CD4-positive, alpha-beta T cell (primary cell): Measurements from ENCODE around the gene NRIP1. TPM values are rescaled to one million over a fixed set of nuclear protein-coding genes. Genes with fewer than 3 reads are reported as not detected.

Source experiments
- ATAC-seq: fragments of 200-7000 bp; cut with Tn5 transposase; one replicate; pipeline ENCODE4 v1.10.0; 2022; ENCODE audit warnings: mild to moderate bottlenecking; ENCODE audit not compliant: poor library complexity
- CTCF ChIA-PET: fragments of 350-600 bp; sonication (Branson Sonifier 250); formaldehyde crosslinking; loops from one replicate; lab custom pipeline; 2021; ENCODE audit warnings: antibody characterized with exemption, inconsistent platforms; lab: Charles Lee
- POLR2A ChIA-PET: fragments of 350-600 bp; sonication (Branson Sonifier 250); formaldehyde crosslinking; loops from one replicate; lab custom pipeline; 2021; ENCODE audit warnings: antibody characterized with exemption, inconsistent platforms; lab: Charles Lee
- DNase-seq, 14 experiments: peaks; one replicate each; pipeline ENCODE4 v3.0.0-alpha.2; 2013 to 2020; ENCODE audit warnings: mixed read lengths in 2 of 14
- H3K27ac ChIP-seq, 2 donors: one replicate each; pipeline versions ENCODE4 v1.5.1 to v1.7.0; 2013; ENCODE audit warnings: low read length in 2 of 2, low read depth in 1 of 2, mild to moderate bottlenecking in 1 of 2
- H3K27me3 ChIP-seq, 2 experiments: 1 replicate in 1 of 2; 2 replicates in 1 of 2; pipeline versions ENCODE4 v1.6.1 to v1.7.0; 2013; ENCODE audit warnings: low read length in 2 of 2, control low read depth in 1 of 2, mild to moderate bottlenecking in 1 of 2, moderate library complexity in 1 of 2; ENCODE audit not compliant: insufficient read depth in 2 of 2, control insufficient read depth in 1 of 2
- H3K36me3 ChIP-seq: one replicate; pipeline ENCODE4 v1.6.1; 2013; ENCODE audit warnings: low read length, control low read depth; ENCODE audit not compliant: insufficient read depth
- H3K4me1 ChIP-seq: one replicate; pipeline ENCODE4 v1.6.1; 2013; ENCODE audit warnings: low read length, control low read depth; ENCODE audit not compliant: insufficient read depth
- H3K4me3 ChIP-seq: one replicate; pipeline ENCODE4 v1.5.1; 2013; ENCODE audit warnings: mild to moderate bottlenecking, low read length, moderate library complexity
- H3K9me3 ChIP-seq, 2 experiments: 1 replicate in 1 of 2; 2 replicates in 1 of 2; pipeline versions ENCODE4 v1.6.1 to v1.7.0; 2013; ENCODE audit warnings: low read length in 2 of 2, mild to moderate bottlenecking in 2 of 2, control low read depth in 1 of 2, moderate library complexity in 1 of 2; ENCODE audit not compliant: control insufficient read depth in 1 of 2, insufficient read depth in 1 of 2
- H3K27ac Mint-ChIP-seq: one replicate; pipeline ENCODE4 v1.8.0; 2020; ENCODE audit warnings: mixed read lengths
- H3K27me3 Mint-ChIP-seq: one replicate; pipeline ENCODE4 v1.8.0; 2021; ENCODE audit warnings: mixed read lengths
- H3K36me3 Mint-ChIP-seq: one replicate; pipeline ENCODE4 v1.8.0; 2021; ENCODE audit warnings: low read depth, mixed read lengths
- H3K4me1 Mint-ChIP-seq: one replicate; pipeline ENCODE4 v1.8.0; 2021; ENCODE audit warnings: low read depth, mixed read lengths
- H3K4me3 Mint-ChIP-seq: one replicate; pipeline ENCODE4 v1.8.0; 2020; ENCODE audit warnings: mild to moderate bottlenecking, mixed read lengths
- H3K9me3 Mint-ChIP-seq: one replicate; pipeline ENCODE4 v1.8.0; 2020; ENCODE audit warnings: mixed read lengths
- intact Hi-C, 2 experiments: fragments of 100-400 bp; cut with DNase I in 1 of 2; cut with micrococcal nuclease in 1 of 2; formaldehyde crosslinking; loops; one replicate each; pipeline versions ENCODE4 v1.15.1 to v1.9.0; 2023 to 2025; cut with DNase I, micrococcal nuclease
- total RNA-seq, 174 experiments: library from RNA in 2 of 174; stranded (reverse) in 2 of 174; gene quantifications; one replicate each; pipeline ENCODE4 v1.2.3 and lab custom pipeline; 2021 to 2026
- TF ChIP-seq, protein P1 (sequence below): fragments of 200-600 bp; IDR thresholded peaks from one replicate; pipeline ENCODE4 v1.8.0; 2022; ENCODE audit warnings: antibody characterized with exemption, mild to moderate bottlenecking

NRIP1 gene
- total RNA-seq, 2 experiments from 2014 or later = 41.6 to 50.1 TPM

DNA sequence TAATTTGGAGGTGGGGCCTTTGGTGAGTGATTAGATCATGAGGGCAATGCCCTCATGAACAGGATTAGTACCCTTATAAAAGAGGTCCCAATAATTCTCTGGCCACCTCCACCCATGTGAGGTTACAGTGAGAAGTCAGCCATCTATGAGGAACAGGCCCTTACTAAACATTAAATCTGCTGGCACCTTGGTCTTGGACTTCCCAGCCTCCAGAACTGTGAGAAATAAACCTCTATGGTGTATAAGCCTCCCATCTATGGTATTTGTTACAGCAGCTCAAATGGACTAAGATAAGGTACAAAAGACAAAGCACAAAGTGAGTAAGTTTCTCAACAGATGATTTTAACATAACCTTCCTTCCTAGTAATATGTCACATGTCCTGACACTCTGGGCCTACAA lies 22.3 kb downstream of the NRIP1 start:
- Mint-ChIP-seq H3K27me3 (no peaks in the 10 kb centered on the region), H3K27ac (no peak overlapping the region), H3K4me3 (no peak overlapping the region), H3K36me3 (peaks cover 59% of the 10 kb centered on the region), H3K4me1 (peaks cover 61% of the 10 kb centered on the region), H3K9me3 (peaks cover 3% of the 10 kb centered on the region)
- Histone ChIP-seq H3K4me3 (no peak overlapping the region), H3K27ac (no peak overlapping the region), H3K27me3 (no peaks in the 10 kb centered on the region), H3K9me3 (peaks cover 0 to 4% of the 10 kb centered on the region in 2 experiments), H3K4me1 (no peaks in the 10 kb centered on the region), H3K36me3 (peaks cover 10% of the 10 kb centered on the region)
- ChIA-PET CTCF (no interaction called here), POLR2A (no interaction called here)
- ATAC-seq (no peak), DNase-seq (no peak)
- TF ChIP-seq, protein P1, sequence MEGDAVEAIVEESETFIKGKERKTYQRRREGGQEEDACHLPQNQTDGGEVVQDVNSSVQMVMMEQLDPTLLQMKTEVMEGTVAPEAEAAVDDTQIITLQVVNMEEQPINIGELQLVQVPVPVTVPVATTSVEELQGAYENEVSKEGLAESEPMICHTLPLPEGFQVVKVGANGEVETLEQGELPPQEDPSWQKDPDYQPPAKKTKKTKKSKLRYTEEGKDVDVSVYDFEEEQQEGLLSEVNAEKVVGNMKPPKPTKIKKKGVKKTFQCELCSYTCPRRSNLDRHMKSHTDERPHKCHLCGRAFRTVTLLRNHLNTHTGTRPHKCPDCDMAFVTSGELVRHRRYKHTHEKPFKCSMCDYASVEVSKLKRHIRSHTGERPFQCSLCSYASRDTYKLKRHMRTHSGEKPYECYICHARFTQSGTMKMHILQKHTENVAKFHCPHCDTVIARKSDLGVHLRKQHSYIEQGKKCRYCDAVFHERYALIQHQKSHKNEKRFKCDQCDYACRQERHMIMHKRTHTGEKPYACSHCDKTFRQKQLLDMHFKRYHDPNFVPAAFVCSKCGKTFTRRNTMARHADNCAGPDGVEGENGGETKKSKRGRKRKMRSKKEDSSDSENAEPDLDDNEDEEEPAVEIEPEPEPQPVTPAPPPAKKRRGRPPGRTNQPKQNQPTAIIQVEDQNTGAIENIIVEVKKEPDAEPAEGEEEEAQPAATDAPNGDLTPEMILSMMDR = no peak
- intact Hi-C loops = no loop called here

DNA sequence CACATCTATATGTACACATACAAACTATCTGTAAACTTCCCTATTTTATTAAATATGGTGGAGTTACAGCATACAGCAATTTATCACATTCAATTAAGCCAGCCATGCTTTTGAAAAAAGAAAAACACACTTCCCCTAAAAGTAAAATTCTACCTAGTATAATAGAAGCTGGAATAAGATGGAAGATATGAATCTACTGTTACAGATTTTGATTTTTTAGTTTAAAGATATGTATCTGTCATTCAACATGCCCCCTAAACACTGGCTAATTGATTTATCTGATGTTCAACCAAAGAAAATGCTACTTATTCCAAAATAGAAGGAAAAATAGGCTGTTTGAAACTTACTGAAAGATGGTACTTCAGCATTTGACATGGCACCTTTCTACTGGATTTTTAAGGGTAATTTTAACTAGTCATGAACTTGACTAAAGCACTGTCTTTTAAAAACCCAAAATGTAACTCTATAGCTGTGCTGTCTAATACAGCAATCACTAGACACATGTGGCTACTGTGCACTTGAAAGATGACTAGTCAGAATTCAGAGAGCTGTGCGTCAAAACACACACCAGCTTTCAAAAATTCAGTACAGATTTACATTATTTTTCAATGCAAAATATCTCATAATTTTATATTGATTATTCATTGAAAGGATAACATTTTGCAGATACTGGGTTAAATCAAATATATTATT lies 25.0 kb downstream of the NRIP1 start:
- CTCF ChIA-PET = no interaction called here
- no peak for DNase-seq

DNA sequence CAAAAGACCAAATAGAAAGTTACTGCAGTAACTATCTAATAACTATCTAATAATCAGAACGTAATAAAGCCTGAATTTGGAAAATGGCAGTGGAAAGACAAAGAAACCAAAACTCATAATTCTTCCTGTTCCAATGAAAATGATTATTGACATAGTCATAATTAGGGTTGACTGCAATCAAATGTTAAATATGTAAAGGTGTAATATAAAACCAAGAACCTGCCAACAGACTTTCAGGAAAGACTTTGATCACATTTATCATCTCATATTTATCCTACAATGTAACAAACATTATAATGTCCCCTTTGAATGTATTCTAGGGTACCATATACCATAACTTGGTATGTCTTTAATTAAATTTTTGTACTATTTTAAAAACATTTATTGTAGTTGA lies 26.9 kb downstream of the NRIP1 start:
- H3K36me3 ChIP-seq = peaks cover 9% of the 10 kb centered on the region
- no peaks in the 10 kb centered on the region for H3K9me3 ChIP-seq
- ChIA-PET CTCF (no interaction called here), POLR2A (no interaction called here)
- Mint-ChIP-seq H3K9me3 (peaks cover 3% of the 10 kb centered on the region), H3K4me1 (peaks cover 63% of the 10 kb centered on the region), H3K4me3 (no peak overlapping the region), H3K27ac (no peak overlapping the region), H3K36me3 (peaks cover 41% of the 10 kb centered on the region), H3K27me3 (no peaks in the 10 kb centered on the region)
- no peaks in the 10 kb centered on the region for H3K27me3 ChIP-seq
- H3K4me3 ChIP-seq = no peak overlapping the region
- H3K27ac ChIP-seq = no peak overlapping the region
- ATAC-seq (no peak), DNase-seq (no peak)
- intact Hi-C loops = no loop called here
- H3K4me1 ChIP-seq = no peaks in the 10 kb centered on the region
- TF ChIP-seq, protein P1 = no peak

More for the DNA sequence above, 25.0 kb downstream of the NRIP1 start:
- H3K27ac Mint-ChIP-seq = no peak overlapping the region
- no peaks in the 10 kb centered on the region for H3K9me3 ChIP-seq
- POLR2A ChIA-PET = no interaction called here
- peaks cover 58% of the 10 kb centered on the region for H3K36me3 Mint-ChIP-seq
- H3K27me3 ChIP-seq = no peaks in the 10 kb centered on the region
- H3K27ac ChIP-seq = no peak overlapping the region
- intact Hi-C loops = no loop called here
- no peak overlapping the region for H3K4me3 Mint-ChIP-seq
- no peaks in the 10 kb centered on the region for H3K4me1 ChIP-seq
- ATAC-seq = no peak
- H3K27me3 Mint-ChIP-seq = no peaks in the 10 kb centered on the region
- no peak overlapping the region for H3K4me3 ChIP-seq
- TF ChIP-seq, protein P1 = no peak
- H3K36me3 ChIP-seq = peaks cover 10% of the 10 kb centered on the region
- H3K9me3 Mint-ChIP-seq = peaks cover 3% of the 10 kb centered on the region
- H3K4me1 Mint-ChIP-seq = peaks cover 62% of the 10 kb centered on the region
